IPS-NIHi7 (cell line): Measurements from ENCODE around the gene PRPSAP1.

Experiments
- DNase-seq: peaks from one replicate; pipeline ENCODE4 v3.0.0; 2012; ENCODE audit warnings: mixed read lengths; ENCODE audit errors: extremely low spot score

The PRPSAP1 gene

GRCh38 chr17:76266244-76266938 is 87.3 kb downstream of the PRPSAP1 start:
- no peak for DNase-seq

- no peak for DNase-seq
Observed at GRCh38 chr17:76265624-76266243, 88.0 kb downstream of the PRPSAP1 start.

GRCh38 chr17:76264755-76265623 is 88.7 kb downstream of the PRPSAP1 start, which contains the start of gene UBALD2:
Gene UBALD2, plus strand, starts transcription at chr17:76265348. Its CDS starts 158 bp downstream, at chr17:76265506.
- DNase-seq, result peak; percentile 99

DNA sequence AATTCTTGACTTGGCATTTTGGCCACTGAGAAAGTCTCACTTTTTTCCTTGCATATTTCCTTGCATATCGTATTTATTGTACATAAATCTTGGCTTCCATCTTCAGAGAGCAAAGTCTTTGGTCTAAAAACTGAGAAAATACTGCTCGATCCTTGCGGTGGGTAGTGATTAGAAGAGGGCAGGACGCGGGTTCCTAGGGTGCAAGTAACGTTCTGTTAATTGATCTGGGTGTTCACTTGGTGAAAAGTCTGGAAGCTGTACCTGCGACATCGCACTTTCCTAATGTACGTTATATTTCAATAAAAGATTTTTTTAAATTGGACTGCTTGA is 89.3 kb downstream of the PRPSAP1 start:
- DNase-seq, result no peak

GRCh38 chr17:76263896-76264295 is 89.8 kb downstream of the PRPSAP1 start:
- DNase-seq, result no peak

GRCh38 chr17:76262732-76263344 is 90.9 kb downstream of the PRPSAP1 start:
- no peak for DNase-seq

GRCh38 chr17:76261421-76262215 is 92.1 kb downstream of the PRPSAP1 start:
- no peak for DNase-seq

- DNase-seq, result no peak
Observed at GRCh38 chr17:76260669-76261068, 93.0 kb downstream of the PRPSAP1 start.

GRCh38 chr17:76260220-76260619 is 93.5 kb downstream of the PRPSAP1 start:
- no peak for DNase-seq
